Stimulated activated CD8-positive, alpha-beta memory T cell treated with anti-CD3 and anti-CD28 coated beads, Interleukin-12 subunit alpha, Interleukin-12 subunit beta, amount 100 ng/mL, for 24 hours (primary cell): ENCODE data around the gene PHLDB1.
"Not testable (repeated sequence)": the region's sequence is repeated elsewhere in the genome, so short reads cannot be mapped to it uniquely, and the experiment has no call there.

Source experiments
- DNase-seq: peaks from one replicate; pipeline ENCODE4 v3.0.0-alpha.2; 2020; ENCODE audit errors: extremely low read depth

PHLDB1 gene

GRCh38 chr11:118688339-118688738 is 80.9 kb downstream of the PHLDB1 start:
- not testable (repeated sequence) for DNase-seq

GRCh38 chr11:118688851-118689502 is 81.6 kb downstream of the PHLDB1 start:
- no peak for DNase-seq

DNA sequence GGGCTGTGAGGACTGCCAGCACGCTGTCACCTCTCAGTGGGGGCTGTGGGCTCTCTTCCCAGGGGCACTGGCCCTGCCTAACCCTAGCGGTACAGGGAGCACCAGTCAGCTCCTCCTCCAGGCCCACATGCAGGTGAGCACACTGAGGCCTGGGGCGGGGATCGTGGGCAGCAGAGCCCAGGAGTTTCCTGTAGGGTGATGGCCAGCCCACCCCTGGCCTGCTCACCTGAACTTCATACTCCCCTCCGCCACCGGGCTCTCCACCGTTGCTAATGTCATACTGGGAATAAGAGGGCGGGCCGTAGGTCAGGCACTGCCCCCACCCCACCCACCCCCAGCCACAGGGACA is 82.1 kb downstream of the PHLDB1 start:
- DNase-seq, result no peak

GRCh38 chr11:118689852-118690552 is 82.6 kb downstream of the PHLDB1 start:
- peak; percentile 51 for DNase-seq

- DNase-seq, result no peak
Measured at GRCh38 chr11:118690553-118691304, 83.3 kb downstream of the PHLDB1 start.

- no peak for DNase-seq
Measured at GRCh38 chr11:118691926-118692830, 84.8 kb downstream of the PHLDB1 start.

GRCh38 chr11:118694185-118694584 is 86.8 kb downstream of the PHLDB1 start:
- no peak for DNase-seq

- DNase-seq, result no peak
Measured at GRCh38 chr11:118694771-118695170, 87.4 kb downstream of the PHLDB1 start.

- DNase-seq, result no peak
Measured at GRCh38 chr11:118696673-118697226, 89.3 kb downstream of the PHLDB1 start.

- DNase-seq, result no peak
Measured at GRCh38 chr11:118697346-118697745, 89.9 kb downstream of the PHLDB1 start.

- no peak for DNase-seq
Measured at GRCh38 chr11:118699506-118700220, 92.2 kb downstream of the PHLDB1 start.

DNA sequence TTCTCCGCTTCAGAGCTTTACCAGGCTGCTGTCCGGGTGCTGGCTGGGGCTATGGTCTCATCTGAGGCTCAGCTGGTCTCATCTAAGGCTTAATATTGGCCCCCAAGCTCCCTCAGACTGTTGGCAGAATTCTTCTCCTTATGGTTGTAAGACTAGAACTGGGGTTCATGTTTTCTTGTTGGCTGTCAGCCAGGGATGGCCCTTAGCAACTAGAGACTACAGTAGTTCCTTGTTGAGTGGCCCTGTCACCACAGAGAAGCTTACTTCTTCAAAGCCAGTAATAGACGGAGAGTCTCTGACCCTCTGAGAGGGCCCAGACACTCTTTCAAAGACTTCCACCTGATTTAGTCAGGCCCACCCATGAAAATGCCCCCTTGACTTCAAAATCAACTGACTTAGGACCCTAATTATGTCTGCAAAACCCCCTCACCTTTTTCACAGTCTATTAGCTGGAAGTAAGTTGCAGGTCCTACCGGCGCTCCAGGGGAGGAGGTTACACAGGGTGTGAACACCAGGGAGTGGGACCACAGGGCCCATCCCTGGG is 96.2 kb downstream of the PHLDB1 start:
- DNase-seq, result no peak

DNA sequence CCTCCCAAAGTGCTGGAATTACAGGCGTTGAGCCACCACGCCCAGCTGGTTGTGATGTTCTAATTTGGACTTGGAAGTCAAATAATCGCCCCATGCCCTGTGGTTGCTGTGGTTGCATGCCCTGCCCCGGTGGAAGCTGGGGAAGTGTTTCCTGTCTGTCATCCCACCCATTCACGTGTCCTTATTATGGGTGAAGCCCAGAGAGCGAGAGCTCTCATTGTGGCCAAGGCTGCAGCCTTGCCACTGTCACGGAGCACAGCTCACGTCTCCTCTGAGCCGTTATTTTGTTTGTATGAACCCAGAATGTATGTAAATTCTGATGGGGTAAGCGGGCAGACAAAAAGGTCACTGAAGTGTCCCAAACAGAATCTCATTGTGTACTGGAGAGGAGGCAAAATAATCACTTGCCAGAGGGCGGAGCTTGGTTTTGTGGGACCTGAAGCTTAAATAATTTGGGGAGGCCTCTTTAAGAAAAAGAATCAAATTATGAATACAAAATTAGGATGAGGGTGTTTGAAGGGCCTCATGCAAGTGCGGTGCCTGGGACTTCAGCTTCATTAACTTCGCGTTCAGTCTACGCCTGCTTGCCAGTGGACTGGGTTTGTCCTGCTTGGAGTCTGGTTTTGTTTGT is 97.8 kb downstream of the PHLDB1 start:
- DNase-seq, result no peak

DNA sequence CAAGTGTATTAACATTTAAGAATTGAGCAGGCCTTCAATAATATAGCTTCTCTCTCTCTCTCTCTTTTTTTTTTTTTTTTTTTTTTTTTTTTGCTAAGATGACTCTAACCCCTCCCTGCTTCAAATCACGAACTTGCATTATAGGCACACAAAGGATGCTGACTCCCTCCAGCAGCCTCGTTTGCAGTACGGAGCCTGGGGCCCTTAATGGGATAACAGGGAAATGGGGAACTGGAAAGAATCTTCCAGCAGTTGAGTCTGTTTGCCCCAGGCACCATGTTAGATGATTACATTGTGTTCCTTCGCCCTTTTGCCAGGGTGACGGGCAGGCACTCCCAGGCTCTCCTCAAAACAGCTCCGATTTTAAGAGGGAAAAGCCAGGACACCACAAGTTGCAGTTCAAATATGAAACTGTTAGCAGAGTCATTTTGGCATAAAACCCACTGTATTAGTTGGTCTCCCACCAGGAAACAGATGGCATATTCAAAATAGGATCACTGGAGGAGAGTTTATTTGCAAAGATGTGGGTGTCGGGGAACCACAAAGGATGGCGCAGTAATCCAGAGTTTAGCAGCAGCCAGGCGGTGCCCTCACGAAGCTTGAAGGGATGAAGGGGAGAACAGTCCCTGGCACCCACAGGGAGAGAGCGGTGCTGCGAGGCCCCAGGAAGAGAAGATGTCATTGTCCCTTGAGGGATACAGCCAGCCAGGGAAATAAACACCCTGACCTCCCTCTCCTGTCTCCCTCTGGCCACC is 98.6 kb downstream of the PHLDB1 start:
- no peak for DNase-seq

- DNase-seq, result no peak
Measured at GRCh38 chr11:118706546-118706825, 99.1 kb downstream of the PHLDB1 start.
